ENCODE measurements around the gene SIN3B.

Gene SIN3B

GRCh38 chr19:16825312-16826052 is 3.7 kb upstream of the SIN3B start:
- peak; percentile 62 for DNase-seq (ENCODE audit: low read depth)

- no peak for DNase-seq (ENCODE audit: low read depth)
Observed at GRCh38 chr19:16829822-16830289, 658 bp downstream of the SIN3B start.

GRCh38 chr19:16830679-16831078 is 1.5 kb downstream of the SIN3B start:
- no peak for DNase-seq (ENCODE audit: low read depth)

GRCh38 chr19:16831531-16831930 is 2.3 kb downstream of the SIN3B start:
- no peak for DNase-seq (ENCODE audit: low read depth)

GRCh38 chr19:16834747-16835146 is 5.5 kb downstream of the SIN3B start:
- no peak for DNase-seq (ENCODE audit: low read depth)

- DNase-seq (ENCODE audit: low read depth) = no peak
Observed at GRCh38 chr19:16836115-16837034, 7.2 kb downstream of the SIN3B start.

- no peak for DNase-seq (ENCODE audit: low read depth)
Observed at GRCh38 chr19:16837035-16837362, 7.8 kb downstream of the SIN3B start.

- DNase-seq (ENCODE audit: low read depth) = no peak
Observed at GRCh38 chr19:16841391-16841926, 12.3 kb downstream of the SIN3B start.

GRCh38 chr19:16846901-16847300 is 17.7 kb downstream of the SIN3B start:
- no peak for DNase-seq (ENCODE audit: low read depth)

GRCh38 chr19:16847430-16847829 is 18.2 kb downstream of the SIN3B start:
- DNase-seq (ENCODE audit: low read depth) = no peak

GRCh38 chr19:16849168-16849567 is 20.0 kb downstream of the SIN3B start:
- DNase-seq (ENCODE audit: low read depth) = no peak

- DNase-seq (ENCODE audit: low read depth) = no peak
Observed at GRCh38 chr19:16850133-16850532, 20.9 kb downstream of the SIN3B start.

GRCh38 chr19:16851031-16851712 is 22.0 kb downstream of the SIN3B start:
- no peak for DNase-seq (ENCODE audit: low read depth)

GRCh38 chr19:16853066-16853465 is 23.9 kb downstream of the SIN3B start:
- DNase-seq (ENCODE audit: low read depth) = no peak

GRCh38 chr19:16856091-16856490 is 26.9 kb downstream of the SIN3B start:
- no peak for DNase-seq (ENCODE audit: low read depth)

GRCh38 chr19:16859626-16860025 is 30.4 kb downstream of the SIN3B start:
- no peak for DNase-seq (ENCODE audit: low read depth)

GRCh38 chr19:16860118-16860517 is 30.9 kb downstream of the SIN3B start:
- peak; percentile 68 for DNase-seq (ENCODE audit: low read depth)

- DNase-seq (ENCODE audit: low read depth) = no peak
Observed at GRCh38 chr19:16861011-16861410, 31.8 kb downstream of the SIN3B start.

- DNase-seq (ENCODE audit: low read depth) = no peak
Observed at GRCh38 chr19:16861834-16862233, 32.6 kb downstream of the SIN3B start.

GRCh38 chr19:16862826-16863415 is 33.7 kb downstream of the SIN3B start:
- DNase-seq (ENCODE audit: low read depth) = no peak

GRCh38 chr19:16867211-16867610 is 38.0 kb downstream of the SIN3B start:
- no peak for DNase-seq (ENCODE audit: low read depth)
